Right cardiac atrium (tissue), 5 donors: ENCODE data around the gene SERINC5. TPM values are rescaled to one million over a fixed set of nuclear protein-coding genes. Genes with fewer than 3 reads are reported as not detected.
A peak's percentile ranks its signal among the peaks of the same experiment; 100 is the strongest.
"Not testable (repeated sequence)": the region's sequence is repeated elsewhere in the genome, so short reads cannot be mapped to it uniquely, and the experiment has no call there.

Experiments
- ATAC-seq, 2 donors: fragments of 200-7000 bp; cut with Tn5 transposase; one replicate each; pipeline versions ENCODE4 v1.8.0 to v1.9.1; 2020; ENCODE audit warnings: moderate library complexity in 2 of 2, mild to moderate bottlenecking in 1 of 2
- DNase-seq, 3 donors: peaks; one replicate each; pipeline ENCODE4 v3.0.0-alpha.2; 2020
- H3K27ac ChIP-seq: one replicate; pipeline ENCODE4 v1.5.1; 2013; ENCODE audit warnings: mild to moderate bottlenecking, low read length, control low read depth, moderate library complexity
- H3K27me3 ChIP-seq: one replicate; pipeline ENCODE4 v1.6.1; 2013; ENCODE audit not compliant: control insufficient read depth, insufficient read depth
- H3K4me1 ChIP-seq: one replicate; pipeline ENCODE4 v1.6.1; 2013; ENCODE audit warnings: low read length; ENCODE audit not compliant: control insufficient read depth, insufficient read depth
- H3K4me3 ChIP-seq: one replicate; pipeline ENCODE4 v1.5.1; 2013; ENCODE audit warnings: low read length, control low read depth
- H3K9me3 ChIP-seq: one replicate; pipeline ENCODE4 v1.6.1; 2013; ENCODE audit warnings: low read length; ENCODE audit not compliant: control insufficient read depth
- whole genome bisulfite sequencing: extraction: QIAGEN DNeasy Blood & Tissue Kit; methylation state at CpG from one replicate; pipeline ENCODE4 v1.1.7; 2013; 5-methylcytosine and 5-hydroxymethylcytosine counted together
- intact Hi-C, 4 donors: fragments of 100-400 bp; cut with DNase I; formaldehyde crosslinking; loops; one replicate each; pipeline versions ENCODE4 v1.11.0 to v1.14.0; 2022 to 2023
- polyA plus RNA-seq: library from polyadenylated mRNA; stranded (reverse); fragments of 200-250 nt; gene quantifications from one replicate; pipeline ENCODE4 v1.2.3, GENCODE V29; 2013
- total RNA-seq, 4 donors: library from RNA; stranded (reverse); fragmentation: NEBNext Ultra II Directional; extraction: Animal tissue kit (Norgen Biotek cat#: 25700); gene quantifications; one replicate each; pipeline ENCODE4 v1.2.1, GENCODE V29; 2021
- donor health status: healthy with polysubstance abuse.
- donor health status: DM: no; HTN: yes; CAD: no.
- donor health status: DM: no; HTN: no; CAD: no.
- donor health status: DM: no; HTN: yes; CAD: no; lungs with severe emphysema.
- donor health status: DM: yes; HTN: yes; CAD: no.

The SERINC5 gene
- total and polyA plus RNA-seq, 5 donors: 3.5 to 13.4 (median 11.6) TPM

DNA sequence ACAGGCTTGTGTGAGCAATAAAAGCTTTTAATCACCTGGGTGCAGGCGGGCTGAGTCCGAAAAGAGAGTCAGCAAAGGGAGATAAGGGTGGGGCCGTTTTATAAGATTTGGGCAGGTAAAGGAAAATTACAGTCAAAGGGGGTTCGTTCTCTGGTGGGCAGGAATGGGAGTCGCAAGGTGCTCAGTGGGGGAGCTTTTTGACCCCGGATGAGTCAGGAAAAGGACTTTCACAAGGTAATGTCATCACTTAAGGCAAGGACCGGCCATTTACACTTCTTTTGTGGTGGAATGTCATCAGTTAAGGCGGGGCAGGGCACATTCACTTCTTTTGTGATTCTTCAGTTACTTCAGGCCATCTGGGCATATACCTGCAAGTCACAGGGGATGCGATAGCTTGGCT lies 70.3 kb downstream of the SERINC5 start:
- H3K9me3 ChIP-seq, intact Hi-C loops, H3K4me1 ChIP-seq, H3K4me3 ChIP-seq, DNase-seq, H3K27me3 ChIP-seq, H3K27ac ChIP-seq, ATAC-seq: not testable (repeated sequence)
- WGBS: 94% methylated on average over 9 of the region's 9 CpGs

DNA sequence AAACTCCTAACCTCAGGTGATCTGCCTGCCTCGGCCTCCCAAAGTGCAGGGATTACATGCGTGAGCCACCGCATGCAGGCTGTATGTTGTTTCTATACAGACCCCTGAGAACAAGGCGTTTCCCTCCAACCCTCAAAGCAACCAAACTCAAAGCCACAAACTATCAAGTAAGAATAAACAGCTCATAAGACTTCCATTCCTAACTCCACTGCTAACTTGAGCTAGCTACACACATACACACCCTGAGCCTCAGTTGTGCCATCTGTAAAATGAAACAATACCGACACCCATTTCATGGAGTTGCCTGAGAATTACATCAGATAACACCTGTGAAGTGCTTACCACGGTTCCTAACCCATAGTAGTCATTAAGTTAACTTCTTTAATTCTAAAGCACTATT lies 70.8 kb downstream of the SERINC5 start:
- Histone ChIP-seq H3K27ac (no peak overlapping the region), H3K27me3 (no peaks in the 10 kb centered on the region), H3K4me1 (peaks cover 11% of the 10 kb centered on the region), H3K4me3 (no peak overlapping the region), H3K9me3 (no peaks in the 10 kb centered on the region)
- ATAC-seq (no peak), DNase-seq (no peak)
- intact Hi-C loops: no loop called here
- 93% methylated on average over 6 of the region's 6 CpGs for WGBS

DNA sequence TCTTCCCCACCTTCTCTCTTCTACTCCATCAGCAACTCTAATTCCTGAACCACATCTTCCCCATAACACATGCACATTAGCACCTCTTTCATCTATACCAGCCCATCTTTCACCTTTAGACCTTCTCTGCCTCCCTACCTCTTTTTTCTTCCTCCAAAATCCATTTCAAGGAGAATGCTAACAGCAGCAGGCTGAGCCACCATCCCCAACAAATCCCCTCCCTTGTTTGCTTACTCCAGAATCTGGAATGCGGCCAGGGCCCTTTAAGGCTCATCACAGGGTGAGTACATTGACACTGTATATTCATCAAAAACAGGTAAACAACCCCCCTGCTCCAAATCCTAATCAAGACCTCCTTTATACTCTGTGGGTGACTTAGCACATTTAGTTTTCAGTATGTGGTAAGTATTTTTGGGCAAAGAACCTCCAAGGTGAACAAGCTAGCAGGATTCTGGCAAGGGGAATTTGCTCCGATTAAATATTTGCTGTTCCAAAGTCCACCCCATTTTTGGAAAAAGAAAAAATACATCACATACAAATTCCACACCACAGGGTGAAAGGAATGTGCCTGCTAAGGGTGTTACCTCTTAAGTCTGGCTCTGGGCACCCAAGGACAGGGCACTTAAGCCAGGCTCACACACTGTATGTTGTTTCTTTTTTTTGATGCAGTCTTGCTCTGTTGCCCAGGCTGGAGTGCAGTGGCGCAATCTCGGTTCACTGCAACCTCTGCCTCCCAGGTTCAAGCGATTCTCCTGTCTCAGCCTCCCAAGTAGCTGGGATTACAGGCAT lies 71.4 kb downstream of the SERINC5 start:
- DNase-seq (no peak), ATAC-seq (peak; percentile 32 to 50)
- no peaks in the 10 kb centered on the region for H3K9me3 ChIP-seq
- intact Hi-C loops: no loop called here
- H3K27ac ChIP-seq: no peak overlapping the region
- H3K27me3 ChIP-seq: no peaks in the 10 kb centered on the region
- no peak overlapping the region for H3K4me3 ChIP-seq
- peaks cover 11% of the 10 kb centered on the region for H3K4me1 ChIP-seq
- WGBS: 83% methylated on average over 5 of the region's 5 CpGs

DNA sequence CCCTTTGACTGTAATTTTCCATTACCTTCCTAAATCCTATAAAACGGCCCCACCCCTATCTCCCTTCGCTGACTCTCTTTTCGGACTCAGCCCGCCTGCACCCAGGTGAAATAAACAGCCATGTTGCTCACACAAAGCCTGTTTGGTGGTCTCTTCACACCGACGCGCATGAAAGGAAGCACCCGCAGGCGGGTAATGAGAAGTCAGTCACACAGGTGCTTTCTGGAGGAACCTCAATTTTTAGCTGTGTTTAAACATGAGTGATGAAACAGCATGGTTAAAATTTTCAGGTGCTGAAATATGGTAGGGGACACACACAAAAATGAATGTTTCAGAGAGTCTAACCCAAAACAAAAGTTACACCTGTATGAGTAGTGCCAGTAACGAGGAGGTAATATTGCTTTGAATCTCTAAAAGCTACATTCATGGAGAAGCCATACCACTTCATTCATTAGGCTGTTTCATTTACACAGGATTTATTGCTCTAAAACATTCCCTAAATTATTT lies 72.1 kb downstream of the SERINC5 start:
- intact Hi-C loops, H3K27ac ChIP-seq: not testable (repeated sequence)
- 85% methylated on average over 10 of the region's 10 CpGs for WGBS

DNA sequence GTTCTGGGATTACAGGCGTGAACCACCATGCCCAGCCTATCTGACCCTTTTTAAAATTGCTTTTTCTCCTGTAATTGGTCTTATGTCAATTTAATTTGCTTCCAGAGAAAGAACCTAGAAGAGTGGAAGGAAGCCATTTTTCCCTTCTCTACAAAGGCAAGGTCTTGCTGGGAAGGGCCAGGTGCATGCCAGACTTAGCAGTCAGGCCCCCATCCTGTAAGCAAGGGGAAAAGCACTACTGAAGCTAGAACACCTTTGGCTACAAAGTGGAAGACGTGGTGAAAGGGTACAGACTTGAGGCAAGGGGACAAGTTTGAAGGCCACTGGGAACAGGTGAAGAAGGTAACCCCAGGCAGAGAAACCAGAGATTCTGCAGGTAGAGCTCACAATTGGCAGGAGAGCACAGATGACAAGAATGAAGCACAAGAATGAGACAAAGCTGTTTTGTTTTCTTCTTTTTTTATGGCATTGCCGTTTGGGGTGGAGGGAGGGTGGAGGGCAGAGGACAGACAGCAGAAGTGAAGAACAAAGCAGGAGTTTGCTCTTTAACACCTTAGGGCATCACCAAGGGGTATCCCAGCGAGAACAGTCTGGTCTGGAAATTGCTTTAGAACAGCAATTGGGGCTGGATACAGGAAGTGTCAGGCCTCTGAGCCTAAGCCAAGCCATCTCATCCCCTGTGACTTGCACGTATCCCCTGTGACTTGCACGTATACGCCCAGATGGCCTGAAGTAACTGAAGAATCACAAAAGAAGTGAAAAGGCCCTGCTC lies 72.9 kb downstream of the SERINC5 start:
- no peak overlapping the region for H3K4me3 ChIP-seq
- 62% methylated on average over 7 of the region's 7 CpGs for WGBS
- intact Hi-C loops: no loop called here
- DNase-seq: no peak
- H3K27me3 ChIP-seq: no peaks in the 10 kb centered on the region
- H3K9me3 ChIP-seq: no peaks in the 10 kb centered on the region
- peak in 1 of 2 donors; percentile 50 for ATAC-seq
- H3K27ac ChIP-seq: no peak overlapping the region
- H3K4me1 ChIP-seq: peaks cover 11% of the 10 kb centered on the region

More for the DNA sequence above, 72.1 kb downstream of the SERINC5 start:
- not testable (repeated sequence) for H3K9me3 ChIP-seq, DNase-seq, H3K4me3 ChIP-seq, H3K27me3 ChIP-seq, ATAC-seq
- H3K4me1 ChIP-seq: peaks cover 11% of the 10 kb centered on the region

DNA sequence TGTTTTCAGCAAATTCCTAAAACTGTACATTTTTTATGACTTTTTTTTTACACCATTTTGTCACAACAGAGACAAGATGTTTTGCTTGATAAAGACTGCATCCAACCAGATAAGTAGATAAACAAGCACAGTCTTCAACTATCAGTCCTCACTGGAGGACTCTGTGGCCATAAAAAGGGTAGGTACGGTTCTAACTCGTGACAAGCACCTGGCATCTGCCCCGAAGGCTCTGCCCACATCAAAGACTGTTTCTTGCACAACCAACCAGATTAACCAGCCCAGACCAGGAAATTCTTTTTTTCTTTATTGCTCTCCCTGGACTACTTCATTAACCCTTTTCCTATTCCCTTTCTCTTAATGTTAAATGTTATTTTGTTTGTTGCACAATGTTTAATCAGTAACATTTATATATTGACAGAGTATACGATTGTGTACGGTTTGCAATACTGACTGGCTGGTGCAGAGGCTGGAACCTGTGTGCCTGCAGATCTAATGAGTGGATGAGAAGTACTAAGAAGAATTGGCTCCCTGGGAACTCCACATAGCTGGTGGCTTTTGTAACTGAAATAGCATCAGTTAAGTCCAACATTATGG lies 74.1 kb downstream of the SERINC5 start:
- peaks cover 6% of the 10 kb centered on the region for H3K4me1 ChIP-seq
- intact Hi-C loops: no loop called here
- no peak for DNase-seq
- ATAC-seq: peak in 1 of 2 donors; percentile 59
- H3K27ac ChIP-seq: no peak overlapping the region
- WGBS: 76% methylated on average over 5 of the region's 5 CpGs
- no peaks in the 10 kb centered on the region for H3K9me3 ChIP-seq
- H3K4me3 ChIP-seq: no peak overlapping the region
- H3K27me3 ChIP-seq: no peaks in the 10 kb centered on the region

DNA sequence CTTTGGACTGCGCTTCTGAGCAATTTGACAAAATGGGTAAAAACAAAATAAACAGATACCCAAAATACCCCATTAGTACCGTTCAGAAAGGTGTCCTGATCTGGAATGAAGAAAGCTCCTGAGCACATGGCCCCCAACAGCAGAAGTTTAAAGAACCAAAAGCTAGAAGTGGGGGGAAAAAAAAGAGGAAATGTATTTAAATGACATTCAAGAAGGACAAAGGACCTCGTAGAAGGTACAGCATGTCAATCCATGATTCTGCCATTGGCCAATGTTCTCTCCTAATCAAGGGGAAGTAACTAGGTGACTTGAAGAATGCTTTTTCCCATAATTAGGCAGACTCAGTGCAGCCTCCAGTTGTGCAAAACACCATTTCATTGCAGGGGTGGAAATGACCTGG lies 78.6 kb downstream of the SERINC5 start:
- DNase-seq (no peak), ATAC-seq (no peak)
- Histone ChIP-seq H3K9me3 (no peaks in the 10 kb centered on the region), H3K4me1 (peaks cover 3% of the 10 kb centered on the region), H3K27me3 (no peaks in the 10 kb centered on the region), H3K4me3 (no peak overlapping the region), H3K27ac (no peak overlapping the region)
- 88% methylated on average over 3 of the region's 3 CpGs for WGBS
- intact Hi-C loops: no loop called here

DNA sequence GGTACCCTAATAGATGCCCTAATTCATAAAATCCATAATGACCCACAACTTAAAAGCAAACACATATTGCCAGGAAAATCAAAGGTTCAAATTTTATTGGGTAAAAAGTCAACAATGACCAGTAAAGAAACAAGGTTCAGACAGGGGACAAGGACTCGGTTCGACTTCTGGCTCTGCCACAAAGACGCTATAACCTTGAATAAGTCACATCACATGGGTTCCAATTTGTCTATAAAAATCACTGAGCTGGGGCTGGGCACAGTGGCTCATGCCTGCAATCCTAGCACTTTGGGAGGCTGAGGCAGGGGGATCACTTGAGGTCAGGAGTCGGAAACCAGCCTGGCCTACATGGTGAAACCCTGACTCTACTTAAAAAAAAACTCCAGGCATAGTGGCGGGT lies 80.5 kb downstream of the SERINC5 start:
- H3K9me3 ChIP-seq: no peaks in the 10 kb centered on the region
- peaks cover under 1% of the 10 kb centered on the region for H3K4me1 ChIP-seq
- no peak overlapping the region for H3K27ac ChIP-seq
- no peak for DNase-seq
- WGBS: 85% methylated on average over 5 of the region's 5 CpGs
- H3K4me3 ChIP-seq: no peak overlapping the region
- ATAC-seq: no peak
- intact Hi-C loops: no loop called here
- H3K27me3 ChIP-seq: no peaks in the 10 kb centered on the region

DNA sequence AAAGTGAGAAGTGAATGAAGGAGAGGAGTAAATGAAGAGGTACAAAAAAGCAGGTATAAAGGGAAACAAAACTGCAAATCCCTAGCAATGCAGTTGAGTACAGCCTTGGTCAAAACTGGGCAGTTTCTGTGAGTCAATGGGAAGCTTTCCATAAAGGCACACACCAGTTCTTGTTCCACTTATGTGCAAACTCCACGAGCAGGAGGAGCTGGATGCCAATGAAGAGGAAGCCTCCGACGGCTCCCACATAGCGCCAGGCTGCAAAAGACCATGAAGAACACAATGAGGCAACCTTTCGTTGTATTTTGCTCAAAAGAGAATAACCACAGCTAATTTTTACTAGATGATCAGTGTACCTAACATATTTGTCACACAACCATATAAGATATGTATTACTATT lies 81.1 kb downstream of the SERINC5 start:
- ATAC-seq (no peak), DNase-seq (no peak)
- H3K4me1 ChIP-seq: no peaks in the 10 kb centered on the region
- no peak overlapping the region for H3K4me3 ChIP-seq
- H3K9me3 ChIP-seq: no peaks in the 10 kb centered on the region
- no peaks in the 10 kb centered on the region for H3K27me3 ChIP-seq
- no peak overlapping the region for H3K27ac ChIP-seq
- intact Hi-C loops: no loop called here
- WGBS: 82% methylated on average over 5 of the region's 5 CpGs

DNA sequence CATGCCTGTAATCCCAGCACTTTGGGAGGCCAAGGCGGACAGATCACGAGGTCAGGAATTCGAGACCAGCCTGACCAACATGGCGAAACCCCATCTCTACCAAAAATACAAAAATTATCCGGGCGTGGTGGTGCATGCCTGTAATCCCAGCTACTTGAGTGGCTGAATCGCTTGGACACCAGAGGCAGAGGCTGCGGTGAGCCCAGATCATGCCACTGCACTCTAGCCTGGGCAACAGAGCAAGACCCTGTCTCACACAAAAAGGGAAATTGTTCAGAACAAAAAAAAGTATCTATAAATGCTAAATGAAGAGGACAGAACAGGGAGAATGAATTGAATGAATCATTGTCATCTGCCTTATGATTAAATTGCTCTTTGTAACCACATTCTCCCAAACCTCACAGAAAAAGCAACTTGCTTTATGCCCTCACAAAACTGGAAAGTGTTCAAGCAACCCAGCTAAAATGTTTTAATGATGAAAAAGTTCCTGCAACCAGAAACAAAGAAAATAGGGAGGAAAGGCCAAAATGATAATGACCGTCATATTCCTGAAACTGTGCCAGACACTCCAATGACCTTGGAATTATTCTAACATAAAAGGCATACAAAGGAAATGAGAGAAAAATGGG lies 83.7 kb downstream of the SERINC5 start:
- WGBS: 88% methylated on average over 9 of the region's 9 CpGs
- ATAC-seq (no peak), DNase-seq (no peak)
- no peak overlapping the region for H3K27ac ChIP-seq
- intact Hi-C loops: no loop called here
- H3K9me3 ChIP-seq: no peaks in the 10 kb centered on the region
- H3K4me3 ChIP-seq: no peak overlapping the region
- no peaks in the 10 kb centered on the region for H3K27me3 ChIP-seq
- no peaks in the 10 kb centered on the region for H3K4me1 ChIP-seq
